Endothelial cell of umbilical vein (primary cell): Measurements from ENCODE around the gene PHF2. TPM values are rescaled to one million over a fixed set of nuclear protein-coding genes. Genes with fewer than 3 reads are reported as not detected.

Experiments
- BruUV-seq: library from RNA; stranded (reverse); fragments of 400-500 nt; replicated peaks from 2 replicates; lab custom pipeline; 2021; lab: Mats Ljungman, UMichigan
- CTCF ChIA-PET: fragments of 300-600, 350-600 bp; sonication (Branson Sonifier 250); formaldehyde crosslinking; loops from one replicate; lab custom pipeline; 2021; ENCODE audit warnings: antibody characterized with exemption, inconsistent platforms; lab: Charles Lee
- POLR2A ChIA-PET: fragments of 300-600, 350-600 bp; sonication (Branson Sonifier 250); formaldehyde crosslinking; loops from one replicate; lab custom pipeline; 2021; ENCODE audit warnings: antibody characterized with exemption, inconsistent platforms; lab: Charles Lee
- DNase-seq: peaks from one replicate; pipeline ENCODE4 v3.0.0-alpha.2; 2011; ENCODE audit warnings: low read depth, low spot score
- FAIRE-seq: peaks from 2 replicates; lab custom pipeline; 2011; peaks lifted over from hg19 to GRCh38; lab: Jason Lieb, UNC
- H2AFZ ChIP-seq: 2 replicates; pipeline ENCODE4 v1.6.0; 2012; ENCODE audit warnings: low read depth, low read length, control low read depth, inconsistent platforms
- H3K27ac ChIP-seq: 2 replicates; pipeline ENCODE4 v1.5.1; 2011; ENCODE audit warnings: low read depth, mild to moderate bottlenecking, control low read depth, low read length, moderate library complexity; ENCODE audit not compliant: insufficient read depth
- H3K27me3 ChIP-seq, 2 experiments: 2 replicates each; pipeline versions ENCODE4 v1.6.0 to v1.6.1; 2011; ENCODE audit warnings: low read length in 2 of 2, mixed read lengths in 1 of 2; ENCODE audit not compliant: control insufficient read depth in 2 of 2, insufficient read depth in 2 of 2
- H3K36me3 ChIP-seq, 2 experiments: 2 replicates in 1 of 2; 3 replicates in 1 of 2; pipeline ENCODE4 v1.5.1; 2011; ENCODE audit warnings: low read length in 2 of 2, mild to moderate bottlenecking in 1 of 2, moderate library complexity in 1 of 2; ENCODE audit not compliant: control insufficient read depth in 2 of 2, insufficient read depth in 2 of 2; ENCODE audit errors: extremely low read depth in 1 of 2
- H3K4me1 ChIP-seq: 3 replicates; pipeline ENCODE4 v1.5.1; 2011; ENCODE audit warnings: mild to moderate bottlenecking, low read length; ENCODE audit not compliant: control insufficient read depth, insufficient read depth; ENCODE audit errors: extremely low read depth
- H3K4me2 ChIP-seq: 2 replicates; pipeline ENCODE4 v1.6.1; 2011; ENCODE audit warnings: low read length, control low read depth, mixed read lengths; ENCODE audit not compliant: insufficient read depth
- H3K4me3 ChIP-seq, 3 experiments: fragments of 200-600 bp in 1 of 3; sonication (generic), shearing (Covaris generic) in 1 of 3; replicated peaks in 1 of 3; 2 replicates each; pipeline ENCODE4 v1.5.1; 2011 to 2016; ENCODE audit warnings: control low read depth in 3 of 3, low read length in 3 of 3, mild to moderate bottlenecking in 2 of 3, inconsistent platforms in 1 of 3, low read depth in 1 of 3, moderate library complexity in 1 of 3; ENCODE audit not compliant: insufficient read depth in 1 of 3
- H3K79me2 ChIP-seq: 2 replicates; pipeline ENCODE4 v1.6.0; 2012; ENCODE audit warnings: low read length, inconsistent platforms; ENCODE audit not compliant: control insufficient read depth, insufficient read depth
- H3K9ac ChIP-seq: replicated peaks from 2 replicates; pipeline ENCODE3; 2011; ENCODE audit warnings: low read length, control low read depth; ENCODE audit not compliant: insufficient read depth; ENCODE audit errors: extremely low read depth
- H3K9me1 ChIP-seq: replicated peaks from 3 replicates; pipeline ENCODE4 v1.6.0; 2011; ENCODE audit warnings: mild to moderate bottlenecking, low read length; ENCODE audit not compliant: control insufficient read depth, insufficient read depth; ENCODE audit errors: extremely low read depth
- H3K9me3 ChIP-seq: replicated peaks from 2 replicates; pipeline ENCODE4 v1.5.1; 2012; ENCODE audit warnings: low read length, inconsistent platforms; ENCODE audit not compliant: control insufficient read depth, insufficient read depth
- H4K20me1 ChIP-seq: replicated peaks from 2 replicates; pipeline ENCODE3; 2011; ENCODE audit warnings: mild to moderate bottlenecking, low read length; ENCODE audit not compliant: control insufficient read depth, insufficient read depth; ENCODE audit errors: extremely low read depth
- CTCF ChIP-seq, 2 donors: IDR thresholded peaks; 1 replicate in 1 of 2; 2 replicates in 1 of 2; pipeline ENCODE4 v1.5.1; 2011; ENCODE audit warnings: low read length in 2 of 2, mild to moderate bottlenecking in 2 of 2, moderate library complexity in 2 of 2, control low read depth in 1 of 2, inconsistent platforms in 1 of 2, low read depth in 1 of 2; ENCODE audit not compliant: insufficient read depth in 1 of 2; ENCODE audit errors: extremely low read depth in 1 of 2
- EZH2 ChIP-seq: IDR thresholded peaks from 2 replicates; pipeline ENCODE4 v1.6.1; 2012; ENCODE audit warnings: borderline replicate concordance, low read depth, mild to moderate bottlenecking, moderate library complexity, low read length, inconsistent platforms; ENCODE audit not compliant: severe bottlenecking
- GATA2 ChIP-seq: IDR thresholded peaks from 2 replicates; pipeline ENCODE4 v1.7.0; 2011; ENCODE audit warnings: low read depth, mild to moderate bottlenecking, moderate library complexity, mixed read lengths, low read length; ENCODE audit not compliant: insufficient read length, insufficient read depth
- JUN ChIP-seq: IDR thresholded peaks from 2 replicates; pipeline ENCODE4 v1.6.1; 2011; ENCODE audit warnings: borderline replicate concordance, low read depth; ENCODE audit not compliant: insufficient read length, insufficient read depth
- MAX ChIP-seq: IDR thresholded peaks from 2 replicates; pipeline ENCODE4 v1.6.1; 2011; ENCODE audit not compliant: insufficient read depth, insufficient read length
- POLR2A ChIP-seq: IDR thresholded peaks from 2 replicates; pipeline ENCODE4 v1.6.1; 2012; ENCODE audit warnings: low read depth, mild to moderate bottlenecking, control low read depth, low read length
- POLR2AphosphoS5 ChIP-seq: IDR thresholded peaks from 2 replicates; pipeline ENCODE4 v1.6.1; 2012; ENCODE audit warnings: low read depth, mild to moderate bottlenecking, control low read depth, low read length, moderate library complexity; ENCODE audit not compliant: insufficient read depth
- dilution Hi-C: fragments of 300-500 bp; cut with MboI; formaldehyde crosslinking; loops from one replicate; pipeline ENCODE4 v1.15.0; 2019; ENCODE audit warnings: low sequenced_read_pairs; ENCODE audit not compliant: extremely low pct_ligation_motif_present
- intact Hi-C: fragments of 100-400 bp; cut with micrococcal nuclease; formaldehyde crosslinking; loops from one replicate; pipeline ENCODE4 v1.10.0; 2022
- polyA plus RNA-seq, 4 experiments: library from polyadenylated mRNA; depleted of rRNA in 3 of 4; stranded (reverse) in 3 of 4; unstranded in 1 of 4; fragments of >200 nt; gene quantifications; 2 replicates each; pipeline versions ENCODE4 v1.2.1 to v1.2.3, GENCODE V29; 2011 to 2012; ENCODE audit warnings: missing spikeins in 1 of 4
- total RNA-seq: library from RNA; stranded (reverse); gene quantifications from 2 replicates; pipeline ENCODE4 v1.2.3, GENCODE V29; 2021

PHF2 gene
- total and polyA plus RNA-seq, 2 donors (not counting 3 experiments of a cell fraction or from before 2014, with no cell fraction given), result 9.8 to 22.5 TPM

GRCh38 chr9:93610206-93610605 is 33.8 kb downstream of the PHF2 start:
- BruUV-seq, result no TSS peak
- Histone ChIP-seq H3K27ac (no peak overlapping the region), H2AFZ (no peak overlapping the region), H3K79me2 (peaks cover 27% of the 10 kb centered on the region), H3K27me3 (no peaks in the 10 kb centered on the region), H3K9ac (no peak overlapping the region), H3K9me1 (no peaks in the 10 kb centered on the region), H3K36me3 (no peaks in the 10 kb centered on the region), H3K4me3 (no peak overlapping the region), H3K4me1 (peaks cover 5% of the 10 kb centered on the region), H4K20me1 (no peaks in the 10 kb centered on the region), H3K4me2 (no peak overlapping the region), H3K9me3 (no peaks in the 10 kb centered on the region)
- ChIA-PET CTCF (no interaction called here), POLR2A (no interaction called here)
- dilution Hi-C loops (no loop called here), intact Hi-C loops (no loop called here)
- DNase-seq (no peak), FAIRE-seq (no peak)
- no peak for TF ChIP-seq CTCF (IDR thresholded peaks at IDR 0.05; ENCODE audit: extremely low read depth in 1 of 2, insufficient read depth in 1 of 2, low read depth in 1 of 2, low read length in 2 of 2)
- TF ChIP-seq GATA2, result no peak
- TF ChIP-seq MAX, result no peak
- no peak for TF ChIP-seq JUN
- no peak for TF ChIP-seq POLR2A
- TF ChIP-seq EZH2, result no peak
- no peak for TF ChIP-seq POLR2AphosphoS5
